Diencephalon (tissue), 1 donor: ENCODE results near the gene ESPL1. TPM values are rescaled to one million over a fixed set of nuclear protein-coding genes. Genes with fewer than 3 reads are reported as not detected.

ENCODE experiments used
- total RNA-seq: library from RNA; depleted of rRNA; stranded (reverse); fragments of >200 nt; gene quantifications from one replicate; pipeline ENCODE4 v1.2.3, GENCODE V29; 2014

ESPL1 gene
- total RNA-seq: 2.5 TPM

GRCh38 chr12:53267999-53268629 lies at the start of gene ESPL1:
Gene ESPL1 (plus strand): TSS chr12:53268299. CDS start chr12:53268767, 468 bp downstream.

GRCh38 chr12:53231921-53232645 lies 36.0 kb upstream of the ESPL1 start, which contains the start of gene RARG:
Gene RARG (minus strand): TSS chr12:53232209. CDS start chr12:53227545, 4,664 bp downstream.

GRCh38 chr12:53295070-53295890 lies 27.2 kb downstream of the ESPL1 start, which contains the start of gene PFDN5:
Gene PFDN5 (plus strand): TSS chr12:53295542. CDS start chr12:53295568, 26 bp downstream.

GRCh38 chr12:53299454-53300180 lies 31.5 kb downstream of the ESPL1 start, which contains the start of gene MYG1:
Gene MYG1 (plus strand): TSS chr12:53299695. CDS start chr12:53299738, 43 bp downstream.

GRCh38 chr12:53336181-53336681 lies 68.1 kb downstream of the ESPL1 start, which contains the start of gene SP7:
Gene SP7 (minus strand): TSS chr12:53336354. CDS start chr12:53335646, 708 bp downstream.

Other genes with a start within 250 kb of the ESPL1 start
- gene TNS2, start 218.2 kb upstream of the ESPL1 start, total RNA-seq: 16.1 TPM
- gene SPRYD3, start 188.9 kb upstream of the ESPL1 start, total RNA-seq: 39.2 TPM
- 12.7 TPM for gene IGFBP6, start 170.6 kb upstream of the ESPL1 start, total RNA-seq
- not detected for gene SOAT2, start 164.8 kb upstream of the ESPL1 start, total RNA-seq
- gene ZNF740, start 87.6 kb upstream of the ESPL1 start, total RNA-seq: 17.8 TPM
- 16.6 TPM for gene CSAD, start 87.4 kb upstream of the ESPL1 start, total RNA-seq
- gene ITGB7, start 61.0 kb upstream of the ESPL1 start, total RNA-seq: 0.46 TPM
- gene RARG, start 36.1 kb upstream of the ESPL1 start, total RNA-seq: 2.1 TPM
- gene PFDN5, start 27.2 kb downstream of the ESPL1 start, total RNA-seq: 522 TPM
- 41.5 TPM for gene MYG1, start 31.4 kb downstream of the ESPL1 start, total RNA-seq
- gene AAAS, start 53.3 kb downstream of the ESPL1 start, total RNA-seq: 29.5 TPM
- gene SP7, start 68.1 kb downstream of the ESPL1 start, total RNA-seq: not detected
- 20.3 TPM for gene SP1, start 111.9 kb downstream of the ESPL1 start, total RNA-seq
- gene AMHR2, start 155.6 kb downstream of the ESPL1 start, total RNA-seq: not detected
- gene PRR13, start 173.4 kb downstream of the ESPL1 start, total RNA-seq: 6.0 TPM
- 246 TPM for gene PCBP2, start 183.8 kb downstream of the ESPL1 start, total RNA-seq
- gene MAP3K12, start 231.2 kb downstream of the ESPL1 start, total RNA-seq: 32.5 TPM
- gene TARBP2, start 233.0 kb downstream of the ESPL1 start, total RNA-seq: 24.7 TPM
- 1.2 TPM for gene NPFF, start 239.2 kb downstream of the ESPL1 start, total RNA-seq